Upper lobe of left lung (tissue), 6 donors: ENCODE data around the gene STARD4. TPM values are rescaled to one million over a fixed set of nuclear protein-coding genes. Genes with fewer than 3 reads are reported as not detected.

Experiments used
- ATAC-seq, 2 donors: fragments of 200-7000 bp; cut with Tn5 transposase; one replicate each; pipeline ENCODE4 v1.9.1; 2022; ENCODE audit warnings: mild to moderate bottlenecking in 2 of 2, moderate library complexity in 2 of 2; ENCODE audit not compliant: low FRiP score in 2 of 2
- DNase-seq, 2 donors: peaks; one replicate each; pipeline ENCODE4 v3.0.0-alpha.2; 2019 to 2020
- H3K27ac ChIP-seq, 4 donors: fragments of 200-600 bp; sonication (generic); one replicate each; pipeline ENCODE4 v1.5.1; 2016 to 2019
- H3K27me3 ChIP-seq, 4 donors: fragments of 200-600 bp; sonication (generic); one replicate each; pipeline ENCODE4 v1.5.1; 2017 to 2019
- H3K36me3 ChIP-seq, 4 donors: fragments of 200-600 bp; sonication (generic); one replicate each; pipeline ENCODE4 v1.5.1; 2016 to 2019
- H3K4me1 ChIP-seq, 4 donors: fragments of 200-600 bp; sonication (generic); one replicate each; pipeline ENCODE4 v1.5.1; 2018 to 2019
- H3K4me3 ChIP-seq, 4 donors: fragments of 200-600 bp; sonication (generic); one replicate each; pipeline ENCODE4 v1.5.1; 2017 to 2019; ENCODE audit warnings: mild to moderate bottlenecking in 2 of 4, moderate library complexity in 1 of 4
- H3K9me3 ChIP-seq, 4 donors: fragments of 200-600 bp; sonication (generic); one replicate each; pipeline ENCODE4 v1.5.1; 2018 to 2019
- EP300 ChIP-seq, 4 donors: sonication (generic); formaldehyde crosslinking; IDR thresholded peaks; one replicate each; pipeline ENCODE4 v1.5.1; 2017; ENCODE audit warnings: antibody characterized with exemption in 4 of 4, control low read depth in 2 of 4
- POLR2A ChIP-seq, 4 donors: fragments of 450-650 bp; IDR thresholded peaks; one replicate each; pipeline ENCODE4 v1.5.1; 2016 to 2017; ENCODE audit warnings: antibody characterized with exemption in 4 of 4, mild to moderate bottlenecking in 2 of 4
- POLR2AphosphoS5 ChIP-seq, 2 donors: sonication (generic); formaldehyde crosslinking; IDR thresholded peaks; one replicate each; pipeline ENCODE4 v1.5.1; 2017; ENCODE audit warnings: antibody characterized with exemption in 2 of 2
- whole genome bisulfite sequencing, 2 donors: methylation state at CpG; one replicate each; pipeline ENCODE4 v1.1.5; 2017 to 2018; 5-methylcytosine and 5-hydroxymethylcytosine counted together
- total RNA-seq, 6 donors: library from RNA; depleted of rRNA in 4 of 6; stranded (reverse); fragments of >200 nt in 4 of 6; gene quantifications; one replicate each; pipeline versions ENCODE4 v1.1.0 to v1.2.1, GENCODE V29; 2016 to 2021
- TF ChIP-seq, protein P1 (sequence below), 6 experiments: fragments of 450-650 bp in 4 of 6; fragments of 200-600 bp in 2 of 6; sonication (generic) in 2 of 6; IDR thresholded peaks; one replicate each; pipeline ENCODE4 v1.5.1; 2016 to 2019; ENCODE audit warnings: antibody characterized with exemption in 6 of 6
- donor health status: DM: no; HTN: no; CAD: no; lungs with moderate emphysema.
- donor health status: DM: no; HTN: yes; CAD: no; lungs with severe emphysema.

STARD4 gene
- total RNA-seq, 6 donors from 2014 or later = 23.0 to 71.5 (median 41.8) TPM

DNA sequence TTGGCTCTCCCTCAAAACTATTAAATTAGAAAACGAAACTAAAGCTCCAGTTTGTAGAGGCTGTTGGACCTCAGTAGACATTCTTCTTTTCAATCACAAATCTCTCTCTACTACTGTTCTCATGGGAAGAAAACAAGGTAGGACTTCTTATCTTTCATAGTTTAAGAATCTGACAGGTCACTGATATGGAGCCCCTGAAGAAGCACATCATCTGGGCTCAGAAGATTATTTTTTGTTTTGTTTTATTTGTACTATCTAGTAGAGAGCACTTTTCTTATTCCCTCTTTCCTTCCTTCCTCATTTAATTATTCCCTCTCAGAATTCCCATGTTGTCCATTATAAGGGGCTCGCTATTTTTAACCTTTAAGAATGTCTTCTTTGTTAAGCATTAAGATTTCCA is 26.3 kb downstream of the STARD4 start:
- ATAC-seq (no peak), DNase-seq (no peak)
- no peak overlapping the region for H3K4me3 ChIP-seq
- H3K27me3 ChIP-seq = no peaks in the 10 kb centered on the region
- H3K9me3 ChIP-seq = no peaks in the 10 kb centered on the region
- H3K27ac ChIP-seq = no peak overlapping the region
- H3K4me1 ChIP-seq = no peaks in the 10 kb centered on the region
- no peaks in the 10 kb centered on the region for H3K36me3 ChIP-seq
- TF ChIP-seq EP300 (IDR thresholded peaks at IDR 0.05) (no peak), POLR2AphosphoS5 (IDR thresholded peaks at IDR 0.05) (no peak), POLR2A (IDR thresholded peaks at IDR 0.05) (no peak)
- TF ChIP-seq, protein P1, sequence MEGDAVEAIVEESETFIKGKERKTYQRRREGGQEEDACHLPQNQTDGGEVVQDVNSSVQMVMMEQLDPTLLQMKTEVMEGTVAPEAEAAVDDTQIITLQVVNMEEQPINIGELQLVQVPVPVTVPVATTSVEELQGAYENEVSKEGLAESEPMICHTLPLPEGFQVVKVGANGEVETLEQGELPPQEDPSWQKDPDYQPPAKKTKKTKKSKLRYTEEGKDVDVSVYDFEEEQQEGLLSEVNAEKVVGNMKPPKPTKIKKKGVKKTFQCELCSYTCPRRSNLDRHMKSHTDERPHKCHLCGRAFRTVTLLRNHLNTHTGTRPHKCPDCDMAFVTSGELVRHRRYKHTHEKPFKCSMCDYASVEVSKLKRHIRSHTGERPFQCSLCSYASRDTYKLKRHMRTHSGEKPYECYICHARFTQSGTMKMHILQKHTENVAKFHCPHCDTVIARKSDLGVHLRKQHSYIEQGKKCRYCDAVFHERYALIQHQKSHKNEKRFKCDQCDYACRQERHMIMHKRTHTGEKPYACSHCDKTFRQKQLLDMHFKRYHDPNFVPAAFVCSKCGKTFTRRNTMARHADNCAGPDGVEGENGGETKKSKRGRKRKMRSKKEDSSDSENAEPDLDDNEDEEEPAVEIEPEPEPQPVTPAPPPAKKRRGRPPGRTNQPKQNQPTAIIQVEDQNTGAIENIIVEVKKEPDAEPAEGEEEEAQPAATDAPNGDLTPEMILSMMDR (IDR thresholded peaks at IDR 0.05) = no peak
- WGBS, 2 donors = 76 to 78% methylated on average over 2 of the region's 2 CpGs

DNA sequence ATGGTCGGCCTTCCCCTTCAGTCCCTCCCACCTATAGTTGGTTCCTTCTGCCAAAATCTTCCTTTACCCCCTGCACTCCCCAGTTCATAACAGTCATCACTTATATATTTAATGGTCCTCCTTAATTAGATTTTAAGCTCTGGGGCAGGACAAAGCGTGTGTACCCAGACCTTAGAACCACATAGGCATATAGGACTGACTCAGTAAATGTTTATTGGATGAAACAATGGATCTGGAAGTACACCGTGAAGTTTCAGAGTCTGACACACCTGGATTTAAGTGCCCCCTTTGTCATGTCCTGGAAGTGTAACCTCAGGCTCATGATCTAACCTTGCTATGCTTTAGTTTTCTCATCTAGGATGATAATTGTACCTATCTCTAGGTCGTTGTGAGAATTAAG is 32.0 kb downstream of the STARD4 start:
- TF ChIP-seq POLR2AphosphoS5 (IDR thresholded peaks at IDR 0.05) (no peak), EP300 (IDR thresholded peaks at IDR 0.05) (no peak), POLR2A (IDR thresholded peaks at IDR 0.05) (no peak)
- TF ChIP-seq, protein P1 (IDR thresholded peaks at IDR 0.05) = no peak
- ATAC-seq = no peak
- H3K36me3 ChIP-seq = no peaks in the 10 kb centered on the region
- no peaks in the 10 kb centered on the region for H3K27me3 ChIP-seq
- H3K9me3 ChIP-seq = no peaks in the 10 kb centered on the region
- no peaks in the 10 kb centered on the region for H3K4me1 ChIP-seq
- H3K4me3 ChIP-seq = no peak overlapping the region
- no peak overlapping the region for H3K27ac ChIP-seq
- 65 to 79% methylated on average over 4 of the region's 4 CpGs for WGBS, 2 donors
- no peak for DNase-seq

DNA sequence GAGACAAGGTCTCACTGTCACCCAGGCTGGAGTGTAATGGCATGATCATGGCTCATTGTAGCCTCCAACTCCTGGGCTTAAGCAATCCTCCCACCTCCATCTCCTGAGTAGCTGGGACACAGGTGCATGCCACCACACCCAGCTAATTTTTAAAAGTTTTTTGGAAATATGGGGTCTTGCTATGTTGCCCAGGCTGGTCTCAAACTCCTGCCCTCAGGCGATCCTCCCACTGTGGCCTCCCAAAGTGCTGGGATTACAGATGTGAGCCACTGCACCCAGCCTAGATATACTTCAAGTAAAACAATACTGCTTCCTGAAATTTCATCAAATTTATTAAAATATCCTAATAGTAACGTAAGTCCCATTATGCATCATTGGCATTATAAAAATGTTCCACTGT is 33.4 kb downstream of the STARD4 start:
- no peaks in the 10 kb centered on the region for H3K27me3 ChIP-seq
- ATAC-seq = no peak
- no peaks in the 10 kb centered on the region for H3K4me1 ChIP-seq
- H3K27ac ChIP-seq = no peak overlapping the region
- 94 to 95% methylated on average over 2 of the region's 2 CpGs for WGBS, 2 donors
- DNase-seq = no peak
- no peaks in the 10 kb centered on the region for H3K36me3 ChIP-seq
- no peak overlapping the region for H3K4me3 ChIP-seq
- TF ChIP-seq EP300 (IDR thresholded peaks at IDR 0.05) = no peak
- TF ChIP-seq, protein P1 (IDR thresholded peaks at IDR 0.05) = no peak
- no peaks in the 10 kb centered on the region for H3K9me3 ChIP-seq

DNA sequence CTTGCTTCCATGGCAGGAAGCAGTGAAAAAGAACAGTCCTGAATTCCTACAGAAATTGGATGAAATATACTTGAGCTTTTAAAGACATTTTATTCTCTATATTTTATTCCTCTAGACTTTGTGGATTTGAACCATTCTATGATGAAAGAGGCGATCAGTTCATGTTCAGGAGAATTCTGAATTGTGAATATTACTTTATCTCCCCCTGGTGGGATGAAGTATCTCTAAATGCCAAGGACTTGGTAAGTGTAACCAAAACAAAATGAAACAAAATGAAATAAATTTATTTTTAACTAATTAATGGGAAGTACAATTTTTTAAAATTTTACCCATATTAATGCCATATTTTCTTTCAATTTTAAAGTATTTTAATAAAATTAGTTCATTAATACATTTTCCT is 34.1 kb downstream of the STARD4 start:
- Histone ChIP-seq H3K27ac (no peak overlapping the region), H3K4me3 (no peak overlapping the region), H3K27me3 (no peaks in the 10 kb centered on the region), H3K9me3 (no peaks in the 10 kb centered on the region), H3K36me3 (no peaks in the 10 kb centered on the region), H3K4me1 (no peaks in the 10 kb centered on the region)
- TF ChIP-seq POLR2A (IDR thresholded peaks at IDR 0.05) (no peak), POLR2AphosphoS5 (IDR thresholded peaks at IDR 0.05) (no peak), EP300 (IDR thresholded peaks at IDR 0.05) (no peak)
- TF ChIP-seq, protein P1 (IDR thresholded peaks at IDR 0.05) = no peak
- WGBS, 2 donors = 90 to 91% methylated on average over 1 of the region's 1 CpG
- ATAC-seq = no peak
- no peak for DNase-seq

DNA sequence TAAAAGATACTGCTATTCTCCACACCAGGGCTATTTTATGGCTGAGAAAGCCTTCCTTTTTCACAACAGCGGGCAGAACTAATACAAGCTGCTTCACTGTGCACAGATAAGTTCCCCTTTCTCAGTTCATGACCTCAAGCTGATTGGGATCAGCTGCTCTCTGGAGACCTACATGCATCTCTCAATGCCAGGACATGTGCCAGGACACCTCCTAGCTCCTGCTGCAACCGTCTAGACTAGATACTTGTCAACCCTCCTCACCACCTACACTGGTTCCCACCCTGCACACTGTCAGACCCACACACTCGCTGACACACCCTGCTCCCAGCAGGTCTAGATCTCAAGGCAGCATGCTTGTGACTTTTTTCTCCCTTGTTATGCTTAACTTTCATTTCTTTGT is 39.8 kb downstream of the STARD4 start:
- peak; percentile 26 to 62 for ATAC-seq
- WGBS, 2 donors = 58 to 77% methylated on average over 3 of the region's 3 CpGs
- H3K4me3 ChIP-seq = no peak overlapping the region

More for the DNA sequence above, 39.8 kb downstream of the STARD4 start:
- Histone ChIP-seq H3K36me3 (no peaks in the 10 kb centered on the region), H3K27me3 (no peaks in the 10 kb centered on the region), H3K27ac (no peak overlapping the region), H3K4me1 (no peaks in the 10 kb centered on the region), H3K9me3 (no peaks in the 10 kb centered on the region)
- TF ChIP-seq POLR2A (IDR thresholded peaks at IDR 0.05) = no peak
- TF ChIP-seq, protein P1 (IDR thresholded peaks at IDR 0.05) = no peak
- no peak for TF ChIP-seq EP300 (IDR thresholded peaks at IDR 0.05)
- TF ChIP-seq POLR2AphosphoS5 (IDR thresholded peaks at IDR 0.05) = no peak
- no peak for DNase-seq
